GM18502 (cell line): ENCODE results near the gene MEIS2.

Source experiments
- ATAC-seq: cut with Tn5 transposase; IDR thresholded peaks from one replicate; pipeline ENCODE4 v1.9.1; 2021; ENCODE audit warnings: mild to moderate bottlenecking; ENCODE audit not compliant: unreplicated experiment, poor library complexity

Gene MEIS2

GRCh38 chr15:36977659-36978058 is 122.7 kb downstream of the MEIS2 start:
- no peak for ATAC-seq

GRCh38 chr15:36972704-36973103 is 127.6 kb downstream of the MEIS2 start:
- ATAC-seq: no peak

GRCh38 chr15:36970522-36970921 is 129.8 kb downstream of the MEIS2 start:
- ATAC-seq: no peak

- ATAC-seq: no peak
These were observed 132.4 kb downstream of the MEIS2 start for GRCh38 chr15:36967929-36968328.

GRCh38 chr15:36966708-36967107 is 133.6 kb downstream of the MEIS2 start:
- ATAC-seq: no peak

GRCh38 chr15:36965570-36966342 is 134.6 kb downstream of the MEIS2 start:
- ATAC-seq: no peak

GRCh38 chr15:36964626-36965025 is 135.7 kb downstream of the MEIS2 start:
- ATAC-seq: no peak

GRCh38 chr15:36961956-36962355 is 138.4 kb downstream of the MEIS2 start:
- ATAC-seq: no peak

GRCh38 chr15:36960947-36961227 is 139.5 kb downstream of the MEIS2 start:
- ATAC-seq: no peak

GRCh38 chr15:36960179-36960946 is 140.0 kb downstream of the MEIS2 start:
- ATAC-seq: no peak

GRCh38 chr15:36959746-36960145 is 140.6 kb downstream of the MEIS2 start:
- no peak for ATAC-seq

- no peak for ATAC-seq
These were observed 141.7 kb downstream of the MEIS2 start for GRCh38 chr15:36958606-36959005.

- no peak for ATAC-seq
These were observed 145.9 kb downstream of the MEIS2 start for GRCh38 chr15:36954486-36954885.

GRCh38 chr15:36953346-36953745 is 147.0 kb downstream of the MEIS2 start:
- ATAC-seq: no peak

- ATAC-seq: no peak
These were observed 148.6 kb downstream of the MEIS2 start for GRCh38 chr15:36951731-36952247.

- no peak for ATAC-seq
These were observed 150.0 kb downstream of the MEIS2 start for GRCh38 chr15:36950371-36950770.

- ATAC-seq: no peak
These were observed 151.4 kb downstream of the MEIS2 start for GRCh38 chr15:36948982-36949381.

GRCh38 chr15:36947035-36947719 is 153.2 kb downstream of the MEIS2 start:
- ATAC-seq: no peak

GRCh38 chr15:36944442-36944841 is 155.9 kb downstream of the MEIS2 start:
- ATAC-seq: no peak

GRCh38 chr15:36943508-36944361 is 156.6 kb downstream of the MEIS2 start:
- no peak for ATAC-seq
